Activated CD4-positive, CD25-positive, alpha-beta regulatory T cell treated with anti-CD3 and anti-CD28 coated beads, Interleukin-2, amount 50 U/mL, for 24 hours (primary cell): ENCODE data around the gene SGTA.
"Not testable (repeated sequence)": the region's sequence is repeated elsewhere in the genome, so short reads cannot be mapped to it uniquely, and the experiment has no call there.

Source experiments
- ATAC-seq, 2 donors: fragments of 150-1000 bp; cut with Tn5 transposase; one replicate each; pipeline ENCODE4 v1.10.0; 2021; ENCODE audit warnings: mild to moderate bottlenecking in 1 of 2, moderate library complexity in 1 of 2

Gene SGTA

GRCh38 chr19:2792666-2793065 lies 9.6 kb upstream of the SGTA start:
- ATAC-seq: not testable (repeated sequence)

- no peak for ATAC-seq
These were observed 8.8 kb upstream of the SGTA start for GRCh38 chr19:2791876-2792275.

- ATAC-seq: no peak
These were observed 8.4 kb upstream of the SGTA start for GRCh38 chr19:2791440-2791839.

- ATAC-seq: no peak
These were observed 7.6 kb upstream of the SGTA start for GRCh38 chr19:2790557-2791271.

- no peak for ATAC-seq
These were observed 7.1 kb upstream of the SGTA start for GRCh38 chr19:2790194-2790556.

- ATAC-seq: no peak
These were observed 5.2 kb upstream of the SGTA start for GRCh38 chr19:2788237-2788636.

GRCh38 chr19:2787115-2787514 lies 4.0 kb upstream of the SGTA start:
- no peak for ATAC-seq

- ATAC-seq: peak; percentile 84 to 85
These were observed 2.3 kb upstream of the SGTA start, which contains the start of gene THOP1 for GRCh38 chr19:2785244-2785997. THOP1 (plus strand) TSS chr19:2785503; CDS start chr19:2785663, 160 bp downstream.

- no peak for ATAC-seq
These were observed 690 bp upstream of the SGTA start for GRCh38 chr19:2783781-2784145.

- ATAC-seq: no peak
These were observed 641 bp downstream of the SGTA start for GRCh38 chr19:2782329-2782935.

- no peak for ATAC-seq
These were observed 2.8 kb downstream of the SGTA start for GRCh38 chr19:2780284-2780683.

GRCh38 chr19:2779121-2779740 lies 3.8 kb downstream of the SGTA start:
- ATAC-seq: no peak

GRCh38 chr19:2777952-2778683 lies 5.0 kb downstream of the SGTA start:
- ATAC-seq: no peak

GRCh38 chr19:2775556-2776430 lies 7.3 kb downstream of the SGTA start:
- ATAC-seq: peak; percentile 78 to 83

GRCh38 chr19:2774953-2775555 lies 8.0 kb downstream of the SGTA start:
- no peak for ATAC-seq

- ATAC-seq: no peak
These were observed 8.9 kb downstream of the SGTA start for GRCh38 chr19:2774083-2774679.

- ATAC-seq: no peak
These were observed 11.0 kb downstream of the SGTA start for GRCh38 chr19:2771786-2772674.

- no peak for ATAC-seq
These were observed 12.7 kb downstream of the SGTA start for GRCh38 chr19:2770055-2771013.

- no peak for ATAC-seq
These were observed 13.9 kb downstream of the SGTA start for GRCh38 chr19:2769218-2769617.
